Measurements from ENCODE around the gene RIGI.
"Not testable (repeated sequence)": the region's sequence is repeated elsewhere in the genome, so short reads cannot be mapped to it uniquely, and the experiment has no call there.

RIGI gene

DNA sequence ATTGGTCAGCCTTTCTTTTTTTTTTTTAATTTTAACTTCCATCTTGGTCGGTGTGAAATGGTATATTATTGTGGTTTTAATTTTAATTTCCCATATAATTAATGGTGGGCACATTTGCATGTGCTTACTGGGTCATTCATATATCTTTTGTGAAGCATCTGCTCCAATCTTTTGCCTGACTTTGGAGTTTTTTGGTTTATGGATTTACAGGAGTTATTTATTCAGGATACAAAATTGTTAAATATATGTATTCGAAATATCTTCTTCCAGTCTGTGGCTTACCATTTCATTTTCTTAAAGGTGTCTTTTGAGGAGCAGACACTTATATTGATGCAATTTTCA, 682 bp upstream of the RIGI start:
- no peak for DNase-seq (ENCODE audit: low read depth)

- no peak for DNase-seq (ENCODE audit: low read depth)
Observed at GRCh38 chr9:32525709-32526030, 326 bp downstream of the RIGI start.

- no peak for DNase-seq (ENCODE audit: low read depth)
Observed at GRCh38 chr9:32524892-32525708, 896 bp downstream of the RIGI start.

DNA sequence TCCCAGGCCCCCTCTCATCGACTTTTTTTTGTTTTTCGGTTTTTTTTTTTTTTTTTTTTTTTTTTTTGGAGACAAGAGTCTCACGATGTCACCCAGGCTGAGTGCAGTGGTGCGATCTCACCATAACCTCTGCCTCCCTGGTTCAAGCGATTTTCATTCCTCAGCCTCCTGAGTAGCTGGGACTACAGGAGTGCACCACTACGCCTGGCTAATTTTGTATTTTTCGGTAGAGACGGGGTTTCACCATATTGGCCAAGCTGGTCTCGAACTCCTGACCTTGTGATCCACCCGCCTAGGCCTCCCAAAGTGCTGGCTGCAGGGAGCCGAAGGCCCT, 1.5 kb downstream of the RIGI start:
- DNase-seq (ENCODE audit: low read depth), result not testable (repeated sequence)

DNA sequence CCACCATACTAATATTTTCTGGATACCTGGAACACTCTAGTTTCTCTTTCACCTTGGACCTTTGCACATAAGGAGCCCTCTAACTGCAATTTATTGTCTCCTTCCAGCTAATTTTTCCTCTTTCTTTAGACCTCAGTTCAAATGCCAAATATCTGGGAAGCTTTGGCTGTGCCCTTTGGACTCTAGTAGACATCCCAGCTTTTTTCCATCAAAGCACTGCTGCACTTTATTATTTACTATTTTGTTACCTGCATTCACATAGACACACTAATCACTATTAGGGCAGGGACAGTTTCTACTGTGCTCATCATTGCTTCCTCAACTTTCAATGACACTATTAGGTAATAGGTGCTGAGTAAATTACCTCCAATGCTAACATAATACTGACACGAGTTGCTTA, 2.1 kb downstream of the RIGI start:
- no peak for DNase-seq (ENCODE audit: low read depth)

DNA sequence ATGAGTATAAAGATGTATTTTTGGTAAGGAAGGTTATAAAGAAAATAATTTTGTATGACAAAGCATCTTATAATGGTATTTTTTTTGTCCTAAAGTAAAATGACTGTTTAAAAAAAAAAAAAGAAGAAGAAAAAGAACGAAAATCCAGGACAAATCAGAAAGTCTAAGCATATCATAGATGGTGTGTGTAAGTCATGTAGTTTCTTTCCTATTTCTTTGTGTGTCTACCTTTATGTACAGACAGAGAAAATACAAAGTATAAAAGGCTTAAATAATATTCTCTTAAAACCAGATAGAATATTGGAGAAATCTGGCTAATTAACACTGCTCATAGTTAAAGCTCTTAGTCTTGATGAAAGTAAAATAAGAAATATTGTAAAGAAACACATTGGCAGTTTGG, 7.7 kb downstream of the RIGI start:
- no peak for DNase-seq (ENCODE audit: low read depth)

- DNase-seq (ENCODE audit: low read depth), result no peak
Observed at GRCh38 chr9:32516241-32516640, 9.8 kb downstream of the RIGI start.

- no peak for DNase-seq (ENCODE audit: low read depth)
Observed at GRCh38 chr9:32508728-32509127, 17.3 kb downstream of the RIGI start.

- DNase-seq (ENCODE audit: low read depth), result no peak
Observed at GRCh38 chr9:32503008-32503407, 23.0 kb downstream of the RIGI start.

GRCh38 chr9:32502464-32502863, 23.5 kb downstream of the RIGI start:
- DNase-seq (ENCODE audit: low read depth), result no peak

GRCh38 chr9:32501868-32502267, 24.1 kb downstream of the RIGI start:
- no peak for DNase-seq (ENCODE audit: low read depth)

DNA sequence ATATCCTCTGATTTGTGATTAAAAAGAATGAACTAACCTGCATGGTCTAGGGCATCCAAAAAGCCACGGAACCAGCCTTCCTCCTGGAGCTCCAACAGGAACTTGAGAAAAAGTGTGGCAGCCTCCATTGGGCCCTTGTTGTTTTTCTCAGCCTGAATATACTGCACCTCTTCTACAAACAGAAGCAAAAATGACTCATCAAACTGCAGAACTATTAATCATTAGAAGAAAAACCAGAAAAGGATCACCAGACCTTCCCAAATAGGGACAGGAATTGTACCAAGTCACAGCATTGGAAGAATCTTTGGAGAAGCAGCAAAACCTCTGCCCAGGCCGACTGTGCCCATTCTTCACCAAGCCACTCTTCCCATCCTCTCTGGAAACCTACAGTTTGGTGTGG, 25.2 kb downstream of the RIGI start:
- DNase-seq (ENCODE audit: low read depth), result no peak

- no peak for DNase-seq (ENCODE audit: low read depth)
Observed at GRCh38 chr9:32497921-32498320, 28.1 kb downstream of the RIGI start.

GRCh38 chr9:32490601-32491000, 35.4 kb downstream of the RIGI start:
- no peak for DNase-seq (ENCODE audit: low read depth)

- no peak for DNase-seq (ENCODE audit: low read depth)
Observed at GRCh38 chr9:32487981-32488380, 38.0 kb downstream of the RIGI start.

DNA sequence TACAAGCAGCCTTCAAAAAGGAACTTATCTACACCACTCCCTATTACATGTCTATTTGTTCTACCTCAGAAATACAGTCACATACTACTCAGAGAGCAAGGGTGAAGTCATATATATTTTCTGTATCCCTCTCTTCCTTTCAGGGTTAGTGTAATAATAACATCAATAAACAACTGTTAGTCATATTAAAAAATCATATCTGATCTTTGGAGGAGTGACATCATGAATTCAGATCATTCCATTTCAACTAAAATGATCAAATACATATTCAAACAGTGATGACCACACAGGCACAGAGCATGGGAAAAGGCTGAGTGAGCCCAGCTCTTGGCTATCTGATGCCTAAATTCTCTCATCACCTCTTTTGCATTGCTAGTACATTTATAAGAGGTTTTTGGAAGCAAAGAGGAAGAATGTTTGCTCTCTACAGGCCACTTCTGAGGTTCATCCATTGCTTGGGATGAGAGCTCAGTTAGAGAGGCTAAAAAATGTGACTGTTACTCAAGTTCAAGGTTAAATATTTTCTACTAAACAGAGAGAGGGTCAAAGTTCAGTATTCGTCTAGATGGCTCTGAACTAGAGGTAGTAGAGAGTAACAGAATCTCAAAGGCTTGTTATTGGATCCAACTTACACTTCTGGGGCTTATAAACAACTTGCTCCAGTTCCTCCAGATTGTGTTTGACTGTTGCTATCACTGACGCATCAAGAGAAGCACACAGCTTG, 39.0 kb downstream of the RIGI start:
- no peak for DNase-seq (ENCODE audit: low read depth)

GRCh38 chr9:32483343-32483742, 42.7 kb downstream of the RIGI start:
- DNase-seq (ENCODE audit: low read depth), result no peak

Data from CMK (cell line).